Lung (tissue), 12 donors: ENCODE measurements around the gene IKBKE. TPM values are rescaled to one million over a fixed set of nuclear protein-coding genes. Genes with fewer than 3 reads are reported as not detected.

Experiments used
- ATAC-seq: fragments of 200-7000 bp; cut with Tn5 transposase; one replicate; pipeline ENCODE4 v1.9.1; 2020; ENCODE audit warnings: moderate number of reproducible peaks; ENCODE audit not compliant: insufficient read depth, low FRiP score
- DNase-seq, 3 donors: peaks; one replicate each; pipeline ENCODE4 v3.0.0-alpha.2; 2013 to 2017
- H3K27ac ChIP-seq, 2 donors: one replicate each; pipeline ENCODE4 v1.5.1; 2013; ENCODE audit warnings: mild to moderate bottlenecking in 2 of 2, moderate library complexity in 2 of 2, control low read depth in 1 of 2, inconsistent platforms in 1 of 2, low read depth in 1 of 2, low read length in 1 of 2
- H3K27me3 ChIP-seq, 3 donors: one replicate each; pipeline ENCODE4 v1.5.1; 2013; ENCODE audit warnings: low read length in 2 of 3; ENCODE audit not compliant: control insufficient read depth in 3 of 3, insufficient read depth in 3 of 3
- H3K36me3 ChIP-seq, 4 donors: one replicate each; pipeline ENCODE4 v1.5.1; 2013; ENCODE audit warnings: low read length in 4 of 4, mild to moderate bottlenecking in 1 of 4, moderate library complexity in 1 of 4; ENCODE audit not compliant: control insufficient read depth in 4 of 4, insufficient read depth in 4 of 4
- H3K4me1 ChIP-seq, 5 donors: one replicate each; pipeline ENCODE4 v1.5.1; 2013; ENCODE audit warnings: low read length in 5 of 5, mild to moderate bottlenecking in 2 of 5, moderate library complexity in 1 of 5; ENCODE audit not compliant: control insufficient read depth in 5 of 5, insufficient read depth in 5 of 5
- H3K4me3 ChIP-seq: one replicate; pipeline ENCODE4 v1.5.1; 2013; ENCODE audit warnings: mild to moderate bottlenecking, control low read depth, moderate library complexity
- H3K9ac ChIP-seq, 2 donors: one replicate each; pipeline ENCODE4 v1.5.1; 2013; ENCODE audit warnings: low read length in 2 of 2, control low read depth in 1 of 2; ENCODE audit not compliant: insufficient read depth in 1 of 2
- H3K9me3 ChIP-seq, 4 donors: one replicate each; pipeline ENCODE4 v1.5.1; 2013; ENCODE audit warnings: low read length in 3 of 4, mild to moderate bottlenecking in 1 of 4, moderate library complexity in 1 of 4; ENCODE audit not compliant: control insufficient read depth in 4 of 4, insufficient read depth in 3 of 4
- WGBS, 2 donors: extraction: QIAGEN DNeasy Blood & Tissue Kit; methylation state at CpG; one replicate each; pipeline ENCODE4 v1.1.7; 2013; 5-methylcytosine and 5-hydroxymethylcytosine counted together
- polyA plus RNA-seq, 2 donors: library from polyadenylated mRNA; stranded (reverse); fragments of 200-250 nt; gene quantifications; one replicate each; pipeline ENCODE4 v1.2.1, GENCODE V29; 2013
- total RNA-seq, 2 donors: library from RNA; depleted of rRNA in 1 of 2; stranded (reverse); fragments of >200 nt in 1 of 2; gene quantifications; one replicate each; pipeline ENCODE4 v1.2.1, GENCODE V29; 2014 to 2021
- TF ChIP-seq, protein P1 (sequence below): IDR thresholded peaks from 2 replicates; pipeline ENCODE4 v1.5.1; 2012; ENCODE audit warnings: mild to moderate bottlenecking; ENCODE audit errors: control extremely low read depth, extremely low read depth
- donor health status: control.
- donor health status: control.
- donor health status: Bipolar disorder and iron deficiency.
- donor health status: healthy.
- donor health status: DM: yes; HTN: yes; CAD: no.

The IKBKE gene
- total and polyA plus RNA-seq, 4 donors = 6.1 to 17.1 (median 11.7) TPM

DNA sequence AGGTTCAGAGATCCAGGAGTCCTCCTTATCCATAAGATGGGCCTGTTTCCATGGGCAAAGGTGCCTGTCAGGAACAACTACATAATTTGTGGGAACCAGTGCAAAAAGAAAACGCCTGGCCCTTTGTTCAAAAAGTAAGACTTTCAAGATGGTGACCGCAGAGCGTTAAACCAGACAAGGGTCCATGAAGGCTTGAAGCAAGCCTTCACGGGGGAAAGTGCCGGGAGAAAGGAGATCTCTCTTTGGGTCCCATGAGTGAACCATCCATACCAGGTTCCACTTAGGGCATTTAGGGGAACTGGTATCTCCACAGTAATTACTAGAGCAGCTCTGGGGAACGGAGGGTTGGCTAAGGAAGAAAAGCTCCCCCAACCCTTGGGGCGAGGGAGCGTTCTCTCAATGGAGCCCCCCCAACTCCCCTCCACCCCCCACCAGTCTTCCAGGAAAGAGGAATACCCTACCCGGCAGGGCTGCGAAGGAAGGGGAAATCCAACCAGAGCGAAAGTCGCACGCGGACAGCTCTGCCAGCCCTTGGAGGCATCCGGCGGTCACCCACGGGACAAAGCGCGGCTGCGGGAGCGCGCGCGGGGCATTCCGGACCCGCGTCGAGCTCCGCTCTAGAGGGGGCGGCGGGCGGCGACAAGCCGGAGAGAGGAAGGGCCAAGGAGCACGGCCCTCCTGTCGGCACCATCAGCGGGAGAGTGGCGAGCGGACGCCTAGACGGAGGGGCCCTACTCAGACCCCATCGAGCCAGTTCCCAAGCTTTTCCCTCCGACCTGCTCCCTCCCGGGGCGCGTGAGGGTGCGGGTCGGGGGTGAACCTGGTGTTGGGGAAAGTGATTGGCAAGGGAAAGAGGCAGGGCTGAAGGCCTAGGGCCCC is 36.4 kb downstream of the IKBKE start:
- Histone ChIP-seq H3K36me3 (no peaks in the 10 kb centered on the region), H3K9me3 (no peaks in the 10 kb centered on the region), H3K4me3 (peak overlapping the region; percentile 58), H3K4me1 (peaks cover 3 to 28% (median 5%) of the 10 kb centered on the region in 5 donors), H3K27me3 (peaks cover 0 to 18% (median 7%) of the 10 kb centered on the region in 3 donors), H3K9ac (no peak overlapping the region), H3K27ac (no peak overlapping the region)
- TF ChIP-seq, protein P1, sequence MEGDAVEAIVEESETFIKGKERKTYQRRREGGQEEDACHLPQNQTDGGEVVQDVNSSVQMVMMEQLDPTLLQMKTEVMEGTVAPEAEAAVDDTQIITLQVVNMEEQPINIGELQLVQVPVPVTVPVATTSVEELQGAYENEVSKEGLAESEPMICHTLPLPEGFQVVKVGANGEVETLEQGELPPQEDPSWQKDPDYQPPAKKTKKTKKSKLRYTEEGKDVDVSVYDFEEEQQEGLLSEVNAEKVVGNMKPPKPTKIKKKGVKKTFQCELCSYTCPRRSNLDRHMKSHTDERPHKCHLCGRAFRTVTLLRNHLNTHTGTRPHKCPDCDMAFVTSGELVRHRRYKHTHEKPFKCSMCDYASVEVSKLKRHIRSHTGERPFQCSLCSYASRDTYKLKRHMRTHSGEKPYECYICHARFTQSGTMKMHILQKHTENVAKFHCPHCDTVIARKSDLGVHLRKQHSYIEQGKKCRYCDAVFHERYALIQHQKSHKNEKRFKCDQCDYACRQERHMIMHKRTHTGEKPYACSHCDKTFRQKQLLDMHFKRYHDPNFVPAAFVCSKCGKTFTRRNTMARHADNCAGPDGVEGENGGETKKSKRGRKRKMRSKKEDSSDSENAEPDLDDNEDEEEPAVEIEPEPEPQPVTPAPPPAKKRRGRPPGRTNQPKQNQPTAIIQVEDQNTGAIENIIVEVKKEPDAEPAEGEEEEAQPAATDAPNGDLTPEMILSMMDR = no peak
- ATAC-seq (no peak), DNase-seq (peak in 1 of 3 donors; percentile 44)
- 12 to 14% methylated on average over 47 to 48 of the region's 48 CpGs for WGBS, 2 donors

DNA sequence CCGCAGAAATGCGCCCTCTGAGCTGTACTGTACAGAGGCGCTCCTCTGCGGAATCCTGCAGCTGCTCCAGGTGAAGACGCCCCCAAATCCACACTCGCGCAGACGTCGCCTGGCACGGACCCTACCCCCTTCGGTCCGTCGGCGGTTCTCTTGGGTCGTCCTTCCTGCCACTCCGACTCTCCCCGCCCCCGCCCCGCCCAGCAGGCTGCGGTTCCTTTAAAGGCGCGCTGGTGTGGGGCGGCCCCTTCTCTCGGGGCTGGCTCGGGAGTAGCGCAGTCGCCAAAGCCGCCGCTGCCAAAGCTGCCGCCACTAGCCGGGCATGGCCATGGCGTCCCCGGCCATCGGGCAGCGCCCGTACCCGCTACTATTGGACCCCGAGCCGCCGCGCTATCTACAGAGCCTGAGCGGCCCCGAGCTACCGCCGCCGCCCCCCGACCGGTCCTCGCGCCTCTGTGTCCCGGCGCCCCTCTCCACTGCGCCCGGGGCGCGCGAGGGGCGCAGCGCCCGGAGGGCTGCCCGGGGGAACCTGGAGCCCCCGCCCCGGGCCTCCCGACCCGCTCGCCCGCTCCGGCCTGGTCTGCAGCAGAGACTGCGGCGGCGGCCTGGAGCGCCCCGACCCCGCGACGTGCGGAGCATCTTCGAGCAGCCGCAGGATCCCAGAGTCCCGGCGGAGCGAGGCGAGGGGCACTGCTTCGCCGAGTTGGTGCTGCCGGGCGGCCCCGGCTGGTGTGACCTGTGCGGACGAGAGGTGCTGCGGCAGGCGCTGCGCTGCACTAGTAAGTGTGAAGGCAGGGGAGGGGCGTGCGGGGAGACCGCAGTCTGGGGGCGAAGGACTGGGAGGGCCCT is 37.2 kb downstream of the IKBKE start, which contains the start of gene RASSF5:
TSS of gene RASSF5 (plus strand) at position 248 of the 846 bp plus-strand sequence. CDS start at position 320, 72 bp downstream.
- Histone ChIP-seq H3K4me1 (peaks cover 3 to 30% (median 9%) of the 10 kb centered on the region in 5 donors), H3K27ac (peak within 1 kb of the TSS in 1 of 2 donors; percentile 44), H3K9ac (no peak within 1 kb of the TSS), H3K4me3 (peak within 1 kb of the TSS; percentile 58), H3K36me3 (no peaks in the 10 kb centered on the region), H3K9me3 (no peaks in the 10 kb centered on the region), H3K27me3 (peaks cover 0 to 18% (median 7%) of the 10 kb centered on the region in 3 donors)
- ATAC-seq (peak; percentile 83), DNase-seq (peak; percentile 59 to 70 (median 67))
- TF ChIP-seq, protein P1 = no peak
- 2 to 3% methylated on average over 74 to 97 of the region's 97 CpGs for WGBS, 2 donors

DNA sequence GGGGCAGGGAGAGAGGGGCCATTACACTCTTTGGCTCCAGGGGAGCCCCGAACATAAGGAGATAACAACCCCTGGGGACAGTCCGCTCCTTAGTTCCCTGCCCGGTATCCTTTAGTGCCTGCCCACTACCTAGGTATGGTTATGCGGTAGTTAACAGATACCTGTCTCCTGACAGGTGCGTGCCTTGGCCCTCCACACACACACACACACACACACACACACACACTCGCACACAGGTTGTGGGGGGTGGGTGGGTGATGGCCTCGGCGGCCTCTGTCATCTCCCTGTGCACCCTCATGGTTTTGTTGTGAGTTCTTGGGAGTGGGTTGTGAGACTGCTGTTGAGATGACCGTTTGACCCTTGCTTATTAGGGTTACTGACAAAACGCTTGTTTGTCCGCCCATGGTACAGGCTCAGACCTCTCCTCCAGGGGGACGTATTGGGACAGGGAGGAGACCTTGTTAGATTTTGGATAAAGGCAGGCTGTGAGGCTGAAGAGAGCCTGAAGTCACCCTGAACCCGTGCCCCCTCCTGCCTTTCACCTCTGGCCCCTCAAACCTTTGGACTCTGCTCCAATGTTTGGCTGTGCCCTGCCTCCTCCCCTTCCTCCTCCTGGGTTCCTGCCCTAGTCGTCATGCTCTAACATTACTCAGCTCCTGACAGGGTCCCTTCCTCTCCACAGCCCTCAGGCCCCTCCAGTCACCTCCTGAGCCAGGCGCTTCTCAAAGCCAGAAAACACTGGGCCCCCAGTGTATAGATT is 38.0 kb downstream of the IKBKE start:
- H3K9me3 ChIP-seq = no peaks in the 10 kb centered on the region
- peak overlapping the region; percentile 58 for H3K4me3 ChIP-seq
- peaks cover 3 to 37% (median 11%) of the 10 kb centered on the region in 5 donors for H3K4me1 ChIP-seq
- TF ChIP-seq, protein P1 = no peak
- H3K27ac ChIP-seq = peak overlapping the region in 1 of 2 donors; percentile 2
- ATAC-seq = no peak
- no peaks in the 10 kb centered on the region for H3K36me3 ChIP-seq
- 45 to 49% methylated on average over 15 of the region's 15 CpGs for WGBS, 2 donors
- H3K9ac ChIP-seq = no peak overlapping the region
- no peak for DNase-seq
- H3K27me3 ChIP-seq = peaks cover 0 to 18% (median 7%) of the 10 kb centered on the region in 3 donors
